AG04449 (cell line): ENCODE results near the gene BLMH.
"Not testable (repeated sequence)": the region's sequence is repeated elsewhere in the genome, so short reads cannot be mapped to it uniquely, and the experiment has no call there.

Experiments
- CTCF ChIA-PET: fragments of 350-600 bp; formaldehyde crosslinking; extraction: SDS; loops from one replicate; lab custom pipeline; 2021; ENCODE audit warnings: antibody characterized with exemption; lab: Yijun Ruan, JAX
- POLR2A ChIA-PET: fragments of 400-600, 350-600 bp; formaldehyde crosslinking; extraction: SDS; loops from one replicate; lab custom pipeline; 2020; ENCODE audit warnings: antibody characterized with exemption, inconsistent platforms; lab: Yijun Ruan, JAX
- DNase-seq: peaks from one replicate; pipeline ENCODE4 v3.0.0-alpha.2; 2010; ENCODE audit warnings: low read depth, low spot score
- H3K4me3 ChIP-seq: 2 replicates; pipeline ENCODE4 v1.5.1; 2011; ENCODE audit warnings: low read depth, mild to moderate bottlenecking, control low read depth, low read length
- TF ChIP-seq, protein P1 (sequence below): IDR thresholded peaks from one replicate; pipeline ENCODE4 v1.5.1; 2011; ENCODE audit warnings: mild to moderate bottlenecking, moderate library complexity, low read length, control low read depth, inconsistent platforms; ENCODE audit not compliant: insufficient read depth; ENCODE audit errors: missing control alignments

BLMH gene

DNA sequence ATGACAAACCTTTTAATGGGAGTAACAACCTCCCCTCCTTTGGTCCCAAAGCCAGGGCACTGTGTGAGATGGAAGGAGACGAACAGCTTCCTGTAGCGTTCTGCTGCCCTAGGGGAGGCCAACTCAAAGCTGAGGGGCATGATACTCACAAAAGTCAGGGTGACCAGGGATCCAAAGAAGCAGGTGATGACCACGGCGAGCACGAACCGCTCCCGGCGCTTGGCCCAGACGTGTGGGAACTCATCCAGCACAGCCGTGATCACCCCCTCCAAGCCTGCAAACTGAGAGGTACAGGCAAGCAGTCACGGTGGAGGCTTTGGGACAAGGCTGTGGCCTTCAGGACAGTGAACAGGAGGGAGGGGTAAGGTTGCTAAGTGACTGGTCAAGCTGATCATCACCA is 81.4 kb downstream of the BLMH start:
- DNase-seq: no peak
- POLR2A ChIA-PET: no interaction called here
- TF ChIP-seq, protein P1, sequence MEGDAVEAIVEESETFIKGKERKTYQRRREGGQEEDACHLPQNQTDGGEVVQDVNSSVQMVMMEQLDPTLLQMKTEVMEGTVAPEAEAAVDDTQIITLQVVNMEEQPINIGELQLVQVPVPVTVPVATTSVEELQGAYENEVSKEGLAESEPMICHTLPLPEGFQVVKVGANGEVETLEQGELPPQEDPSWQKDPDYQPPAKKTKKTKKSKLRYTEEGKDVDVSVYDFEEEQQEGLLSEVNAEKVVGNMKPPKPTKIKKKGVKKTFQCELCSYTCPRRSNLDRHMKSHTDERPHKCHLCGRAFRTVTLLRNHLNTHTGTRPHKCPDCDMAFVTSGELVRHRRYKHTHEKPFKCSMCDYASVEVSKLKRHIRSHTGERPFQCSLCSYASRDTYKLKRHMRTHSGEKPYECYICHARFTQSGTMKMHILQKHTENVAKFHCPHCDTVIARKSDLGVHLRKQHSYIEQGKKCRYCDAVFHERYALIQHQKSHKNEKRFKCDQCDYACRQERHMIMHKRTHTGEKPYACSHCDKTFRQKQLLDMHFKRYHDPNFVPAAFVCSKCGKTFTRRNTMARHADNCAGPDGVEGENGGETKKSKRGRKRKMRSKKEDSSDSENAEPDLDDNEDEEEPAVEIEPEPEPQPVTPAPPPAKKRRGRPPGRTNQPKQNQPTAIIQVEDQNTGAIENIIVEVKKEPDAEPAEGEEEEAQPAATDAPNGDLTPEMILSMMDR: no peak
- H3K4me3 ChIP-seq: no peak overlapping the region
- CTCF ChIA-PET: no interaction called here

DNA sequence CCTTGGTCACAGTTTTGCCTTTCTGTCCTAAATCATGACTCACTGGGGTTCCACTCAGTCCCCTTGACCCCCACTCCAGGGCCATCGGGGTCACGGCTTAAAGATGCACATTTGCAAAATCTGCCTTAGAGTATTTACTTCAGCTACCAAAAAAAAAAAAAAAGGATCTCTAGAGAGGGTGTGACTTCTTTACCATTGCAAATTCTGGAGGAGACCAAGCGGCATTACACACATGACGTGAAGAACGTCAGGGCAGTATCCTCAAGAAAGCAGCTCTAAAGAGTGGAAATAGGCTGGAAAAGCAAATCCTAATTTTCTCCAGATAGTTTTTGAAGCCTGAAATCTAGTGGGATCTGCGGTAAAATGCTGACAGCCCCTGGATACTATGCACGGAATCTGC is 81.8 kb downstream of the BLMH start:
- DNase-seq: no peak
- TF ChIP-seq, protein P1: no peak
- H3K4me3 ChIP-seq: no peak overlapping the region
- ChIA-PET CTCF (no interaction called here), POLR2A (no interaction called here)

DNA sequence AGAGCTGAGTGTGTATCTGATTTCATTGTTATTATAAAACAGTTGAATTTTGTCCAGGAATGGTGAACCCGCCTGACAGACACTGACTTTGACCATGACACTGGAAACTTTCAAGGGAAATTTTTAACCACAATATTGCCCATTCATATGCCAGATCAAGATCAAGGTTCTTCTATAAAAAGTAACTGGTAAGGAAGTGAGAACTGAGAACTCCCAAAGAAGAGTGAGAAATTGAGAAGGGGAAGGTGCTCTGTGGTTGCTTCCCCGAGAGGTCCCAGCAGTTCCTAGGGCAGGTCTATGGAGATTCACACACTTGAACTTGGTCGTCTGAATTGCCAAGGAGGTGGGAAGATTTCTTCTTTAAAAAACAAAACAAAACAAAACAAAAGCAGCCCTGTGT is 83.5 kb downstream of the BLMH start:
- no peak overlapping the region for H3K4me3 ChIP-seq
- POLR2A ChIA-PET: no interaction called here
- CTCF ChIA-PET: no interaction called here
- no peak for DNase-seq
- TF ChIP-seq, protein P1: no peak

DNA sequence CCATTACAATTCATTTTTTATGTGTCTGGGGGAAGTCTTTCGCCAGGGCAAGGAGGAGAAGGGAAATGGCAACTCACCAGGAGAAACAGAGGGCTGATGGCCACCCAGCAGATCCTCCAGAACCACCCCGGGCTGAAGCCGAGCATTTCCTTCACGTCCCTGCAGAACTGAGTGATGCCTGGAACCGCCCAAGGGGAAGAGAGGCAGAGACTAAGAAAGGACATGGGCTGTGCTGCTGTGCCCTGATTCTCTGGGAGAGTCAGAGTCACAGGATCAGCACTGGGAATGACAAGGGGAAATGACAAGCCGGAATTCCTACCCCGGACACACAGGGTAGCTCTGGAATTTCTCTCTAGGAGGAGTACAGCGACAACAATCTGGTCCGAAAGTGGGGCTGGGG is 84.1 kb downstream of the BLMH start:
- TF ChIP-seq, protein P1: no peak
- CTCF ChIA-PET: no interaction called here
- no peak overlapping the region for H3K4me3 ChIP-seq
- DNase-seq: no peak
- POLR2A ChIA-PET: no interaction called here

DNA sequence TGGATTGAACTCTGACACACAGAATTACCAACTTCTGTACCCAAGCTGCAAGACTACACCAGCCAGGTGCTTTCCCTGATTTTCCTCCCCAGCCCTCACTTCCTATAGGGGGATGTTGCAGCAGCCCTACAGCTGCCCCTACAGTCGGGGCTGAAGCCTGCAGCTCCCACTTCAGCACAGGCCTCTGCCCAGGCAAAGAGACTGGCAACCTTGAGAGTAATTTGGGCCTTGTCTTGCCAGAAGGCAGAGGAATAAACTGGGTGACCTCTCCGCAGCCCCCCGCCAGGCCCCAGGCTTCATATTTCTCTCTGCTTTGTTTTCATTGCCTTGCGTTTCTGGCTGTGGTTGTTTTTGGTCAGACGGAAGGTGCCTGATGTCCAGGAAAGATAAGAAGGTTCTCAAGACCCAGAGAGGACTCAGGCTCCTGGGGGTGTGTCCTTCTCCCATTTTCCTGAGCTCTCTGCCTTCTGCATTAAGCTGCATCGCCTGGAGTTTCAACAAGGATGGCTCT is 88.2 kb downstream of the BLMH start:
- CTCF ChIA-PET: no interaction called here
- no peak for DNase-seq
- POLR2A ChIA-PET: no interaction called here
- TF ChIP-seq, protein P1: no peak
- H3K4me3 ChIP-seq: no peak overlapping the region

DNA sequence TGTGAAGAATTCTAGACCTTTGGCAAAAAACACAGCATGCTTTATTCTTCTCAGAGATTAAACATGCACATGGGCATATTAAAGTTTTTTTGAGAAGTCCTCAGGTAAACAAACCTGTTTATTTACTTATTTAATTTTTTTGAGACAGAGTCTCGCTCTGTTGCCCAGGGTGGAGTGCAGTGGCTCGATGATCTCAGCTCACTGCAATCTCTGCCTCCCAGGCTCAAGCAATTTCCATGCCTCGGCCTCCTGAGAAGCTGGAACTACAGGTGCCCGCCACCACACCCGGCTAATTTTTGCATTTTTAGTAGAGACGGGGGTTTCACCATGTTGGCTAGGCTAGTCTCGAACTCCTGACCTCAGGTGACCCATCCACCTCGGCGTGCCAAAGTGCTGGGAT is 91.1 kb downstream of the BLMH start:
- CTCF ChIA-PET, POLR2A ChIA-PET, H3K4me3 ChIP-seq, DNase-seq: not testable (repeated sequence)

DNA sequence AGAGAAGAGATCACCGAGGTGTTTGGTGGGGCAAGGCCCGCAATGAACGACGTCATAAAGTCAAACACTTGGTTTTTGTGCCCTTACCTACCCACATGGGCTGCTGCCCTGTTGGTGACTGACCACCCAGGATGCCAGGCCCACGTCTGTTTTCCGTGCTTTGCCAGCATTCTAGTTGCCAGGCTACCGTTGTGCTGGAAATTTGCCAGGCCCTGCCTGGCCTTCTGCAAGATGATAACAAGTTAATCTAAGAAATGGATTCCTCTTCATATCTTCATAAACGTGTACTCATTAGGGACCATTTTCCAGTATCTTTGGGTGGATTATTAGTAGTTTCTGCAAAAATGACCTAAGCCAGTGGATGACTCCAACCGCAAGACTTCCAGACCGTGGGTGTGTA is 91.6 kb downstream of the BLMH start:
- CTCF ChIA-PET: no interaction called here
- H3K4me3 ChIP-seq: no peak overlapping the region
- DNase-seq: no peak
- POLR2A ChIA-PET: no interaction called here
- TF ChIP-seq, protein P1: no peak
